Measurements from ENCODE around the gene A4GALT.

The A4GALT gene

DNA sequence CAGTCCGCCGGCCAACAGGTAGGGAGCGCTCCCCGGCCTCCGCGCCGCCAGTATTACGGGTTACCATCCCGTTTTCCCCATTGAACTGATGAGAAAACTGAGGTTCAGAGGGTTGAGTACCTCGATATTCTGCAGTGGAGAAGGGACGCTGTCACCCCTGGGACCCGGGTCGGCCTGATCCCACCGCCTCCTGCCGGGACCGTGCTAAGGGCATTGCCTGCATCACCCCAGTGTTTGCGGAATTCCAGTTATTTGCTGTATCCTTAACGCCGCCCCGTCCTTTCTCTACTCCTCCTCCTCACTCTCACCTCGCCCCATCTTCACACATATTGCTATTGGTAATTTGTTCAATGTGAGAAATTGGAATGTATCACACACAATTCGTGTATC lies 370 bp upstream of the A4GALT start:
- Histone ChIP-seq H3K27me3 (ENCODE audit: low read depth) (no peaks in the 10 kb centered on the region), H3K4me1 (peaks cover 10% of the 10 kb centered on the region), H3K9me3 (no peaks in the 10 kb centered on the region), H3K36me3 (replicated peaks) (no peaks in the 10 kb centered on the region), H3K4me3 (peak overlapping the region; percentile 53)
- in situ Hi-C loops (cut with MboI; ENCODE audit: low sequenced_read_pairs), result no loop called here
- peak in 1 of 2 experiments; percentile 34 for DNase-seq (ENCODE audit: low spot score in 2 of 2)

DNA sequence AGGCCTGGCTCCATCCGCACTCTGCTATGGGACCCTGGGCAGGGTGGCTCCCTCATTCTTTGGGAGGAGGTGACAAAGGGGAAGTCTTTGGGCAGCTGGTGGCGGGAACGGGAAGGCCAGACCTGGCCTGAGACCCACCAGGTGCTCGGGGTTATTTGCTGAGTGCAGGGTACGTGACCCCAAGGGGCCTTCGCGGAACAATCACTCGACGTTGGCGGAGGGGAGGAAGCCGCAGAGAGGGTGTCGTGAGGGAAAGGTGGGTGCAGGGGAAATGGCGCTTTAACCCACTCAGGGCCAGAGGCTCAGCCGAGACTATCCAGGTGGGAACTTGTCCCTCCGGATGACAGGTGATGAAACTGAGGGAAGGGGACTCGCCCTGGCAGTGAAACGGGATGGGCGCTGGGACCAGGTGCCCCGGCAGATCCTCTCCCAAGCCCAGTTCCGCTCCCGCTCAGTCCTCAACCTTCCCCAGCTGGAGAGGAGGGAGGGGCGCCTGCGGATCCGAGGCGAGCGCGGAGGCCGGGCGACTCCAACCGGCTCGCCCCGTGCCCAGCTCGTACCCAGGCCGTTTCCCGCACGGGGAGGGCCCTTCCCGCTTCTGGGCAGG lies 911 bp downstream of the A4GALT start:
- Histone ChIP-seq H3K9me3 (no peaks in the 10 kb centered on the region), H3K4me1 (peaks cover 10% of the 10 kb centered on the region), H3K36me3 (replicated peaks) (no peaks in the 10 kb centered on the region), H3K4me3 (peak overlapping the region; percentile 53), H3K27me3 (ENCODE audit: low read depth) (no peaks in the 10 kb centered on the region)
- in situ Hi-C loops (cut with MboI; ENCODE audit: low sequenced_read_pairs), result no loop called here
- peak in 1 of 2 experiments; percentile 41 for DNase-seq (ENCODE audit: low spot score in 2 of 2)

- peak in 1 of 2 experiments; percentile 41 for DNase-seq (ENCODE audit: low spot score in 2 of 2)
Measured at GRCh38 chr22:42719133-42719532, 1.5 kb downstream of the A4GALT start.

GRCh38 chr22:42717197-42717928 lies 3.3 kb downstream of the A4GALT start:
- no peaks in the 10 kb centered on the region for H3K27me3 ChIP-seq (ENCODE audit: low read depth)
- H3K9me3 ChIP-seq, result no peaks in the 10 kb centered on the region
- peaks cover 11% of the 10 kb centered on the region for H3K4me1 ChIP-seq
- in situ Hi-C loops (cut with MboI; ENCODE audit: low sequenced_read_pairs), result no loop called here
- DNase-seq (ENCODE audit: low spot score in 2 of 2), result peak in 1 of 2 experiments; percentile 34
- H3K4me3 ChIP-seq, result no peak overlapping the region
- H3K36me3 ChIP-seq (replicated peaks), result no peaks in the 10 kb centered on the region; the same call in 1 of the 2 replicates

More at GRCh38 chr22:42719133-42719532, 1.5 kb downstream of the A4GALT start:
- peaks cover 10% of the 10 kb centered on the region for H3K4me1 ChIP-seq
- peak overlapping the region; percentile 53 for H3K4me3 ChIP-seq
- H3K9me3 ChIP-seq, result no peaks in the 10 kb centered on the region
- H3K27me3 ChIP-seq (ENCODE audit: low read depth), result no peaks in the 10 kb centered on the region
- H3K36me3 ChIP-seq (replicated peaks), result no peaks in the 10 kb centered on the region
- in situ Hi-C loops (cut with MboI; ENCODE audit: low sequenced_read_pairs), result no loop called here

DNA sequence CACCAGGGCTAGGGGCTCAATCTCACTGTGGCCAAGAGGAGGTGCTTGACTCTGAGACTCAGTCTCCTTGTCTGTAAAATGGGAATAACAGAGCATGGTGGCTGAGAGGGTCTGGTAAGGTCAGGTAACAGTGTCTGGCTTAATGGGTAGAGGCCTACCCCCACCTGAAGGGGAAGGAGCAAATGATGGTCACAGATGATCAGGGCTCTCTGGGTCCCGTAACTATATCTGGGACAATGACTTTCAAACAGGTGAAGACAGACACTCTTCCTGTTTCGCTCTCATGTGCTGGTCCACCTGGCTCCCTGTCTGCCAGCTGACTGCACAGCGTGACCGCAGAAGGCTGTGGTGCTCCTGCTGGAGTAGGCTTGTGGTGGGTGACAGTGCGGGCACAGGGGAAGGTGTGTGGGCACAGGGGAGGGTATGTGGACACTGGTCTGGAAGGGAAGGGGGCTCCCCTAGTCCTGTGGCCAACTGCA lies 4.0 kb downstream of the A4GALT start:
- Histone ChIP-seq H3K9me3 (no peaks in the 10 kb centered on the region), H3K4me3 (no peak overlapping the region), H3K27me3 (ENCODE audit: low read depth) (no peaks in the 10 kb centered on the region), H3K36me3 (replicated peaks) (no peaks in the 10 kb centered on the region; the same call in 1 of the 2 replicates), H3K4me1 (peaks cover 18% of the 10 kb centered on the region)
- DNase-seq (ENCODE audit: low spot score in 2 of 2), result no peak
- in situ Hi-C loops (cut with MboI; ENCODE audit: low sequenced_read_pairs), result no loop called here

- H3K4me3 ChIP-seq, result no peak overlapping the region
- in situ Hi-C loops (cut with MboI; ENCODE audit: low sequenced_read_pairs), result no loop called here
- H3K27me3 ChIP-seq (ENCODE audit: low read depth), result no peaks in the 10 kb centered on the region
- H3K9me3 ChIP-seq, result no peaks in the 10 kb centered on the region
- H3K4me1 ChIP-seq, result peaks cover 23% of the 10 kb centered on the region
- DNase-seq (ENCODE audit: low spot score in 2 of 2), result no peak
- H3K36me3 ChIP-seq (replicated peaks), result no peaks in the 10 kb centered on the region; the same call in 1 of the 2 replicates
Measured at GRCh38 chr22:42716221-42716620, 4.4 kb downstream of the A4GALT start.

DNA sequence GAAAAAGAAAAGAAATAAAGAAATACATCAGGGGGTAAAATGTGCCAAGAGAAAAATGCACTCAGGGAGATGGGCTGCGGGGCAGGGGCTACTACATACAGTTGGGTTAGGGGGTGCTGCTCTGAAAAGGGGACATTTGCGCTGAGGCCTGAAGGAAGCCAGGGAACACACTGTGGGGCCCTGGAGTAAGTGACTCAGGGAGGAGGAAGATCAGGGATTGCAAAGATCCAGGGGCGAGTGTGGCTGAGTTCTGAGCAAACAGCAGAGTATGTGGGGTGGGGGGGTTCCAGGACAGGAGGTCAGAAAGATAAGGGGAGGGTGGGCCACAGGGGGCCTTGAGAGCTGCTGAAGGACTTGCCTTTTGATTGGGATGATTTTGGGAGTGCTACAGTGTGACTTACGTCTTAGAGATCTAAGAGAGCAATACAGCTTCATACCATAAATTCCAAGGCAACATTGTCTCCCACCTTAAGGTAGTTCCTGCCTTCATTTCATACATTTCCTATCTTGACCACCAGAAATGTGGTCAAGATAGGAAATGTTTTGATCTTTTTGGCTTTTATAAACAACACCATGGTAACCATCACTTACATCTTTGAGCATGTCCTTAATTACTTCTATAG lies 5.8 kb downstream of the A4GALT start:
- no peaks in the 10 kb centered on the region for H3K27me3 ChIP-seq (ENCODE audit: low read depth)
- DNase-seq (ENCODE audit: low spot score in 2 of 2), result no peak
- peaks cover 3% of the 10 kb centered on the region; the same call in 1 of the 2 replicates for H3K9me3 ChIP-seq
- in situ Hi-C loops (cut with MboI; ENCODE audit: low sequenced_read_pairs), result no loop called here
- H3K4me1 ChIP-seq, result peaks cover 26% of the 10 kb centered on the region
- no peak overlapping the region for H3K4me3 ChIP-seq
- H3K36me3 ChIP-seq (replicated peaks), result no peaks in the 10 kb centered on the region; the same call in 1 of the 2 replicates

- in situ Hi-C loops (cut with MboI; ENCODE audit: low sequenced_read_pairs), result no loop called here
Measured at GRCh38 chr22:42714308-42714707, 6.4 kb downstream of the A4GALT start.

DNA sequence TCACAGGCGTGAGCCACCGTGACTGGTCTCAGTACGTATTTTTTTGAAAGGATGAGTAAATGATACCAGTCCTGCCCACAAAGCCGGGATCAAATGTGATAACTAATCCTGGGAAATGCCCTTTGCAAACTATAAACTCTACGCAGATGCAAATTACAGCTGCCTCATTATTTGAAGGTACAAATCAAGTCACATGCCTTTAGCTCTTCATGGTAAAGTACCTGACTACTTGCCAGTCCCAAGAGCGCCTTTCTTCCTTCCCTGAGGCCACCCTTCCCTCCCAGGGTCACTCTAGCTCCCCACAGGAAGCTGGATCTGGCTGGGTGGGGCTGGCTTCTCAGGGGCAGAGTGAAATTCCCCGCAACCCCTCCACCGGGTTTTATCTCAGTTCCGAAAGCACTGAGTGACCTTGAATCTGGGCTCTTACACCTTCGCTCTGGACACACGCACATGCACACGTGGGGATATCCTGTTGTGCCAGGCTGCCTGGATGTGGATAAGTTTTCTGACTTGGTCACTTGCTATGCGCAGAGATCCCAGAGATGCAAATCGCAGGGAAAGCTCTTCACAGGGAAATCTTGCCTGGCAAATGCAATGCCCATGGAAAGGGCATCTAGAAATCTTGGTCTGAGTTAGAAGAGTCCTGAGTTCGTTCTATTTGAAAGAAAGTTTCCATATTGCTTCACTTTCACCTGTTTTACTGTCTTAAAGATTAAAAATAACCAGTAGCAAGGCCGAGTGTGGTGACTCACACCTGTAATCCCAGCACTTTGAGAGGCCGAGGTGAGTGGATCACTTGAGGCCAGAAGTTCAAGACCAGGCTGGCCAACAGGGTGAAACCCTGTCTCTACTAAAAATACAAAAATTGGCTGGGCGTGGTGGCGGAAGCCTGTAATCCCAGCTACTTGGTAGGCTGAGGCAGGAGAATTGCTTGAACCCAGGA lies 8.5 kb downstream of the A4GALT start:
- H3K9me3 ChIP-seq, result peaks cover 3% of the 10 kb centered on the region; the same call in 1 of the 2 replicates
- H3K36me3 ChIP-seq (replicated peaks), result no peaks in the 10 kb centered on the region; the same call in 1 of the 2 replicates
- in situ Hi-C loops (cut with MboI; ENCODE audit: low sequenced_read_pairs), result no loop called here
- peak in 1 of 2 experiments; percentile 32 for DNase-seq (ENCODE audit: low spot score in 2 of 2)
- H3K4me3 ChIP-seq, result no peak overlapping the region
- peaks cover 16% of the 10 kb centered on the region for H3K4me1 ChIP-seq
- no peaks in the 10 kb centered on the region for H3K27me3 ChIP-seq (ENCODE audit: low read depth)

More at GRCh38 chr22:42714308-42714707, 6.4 kb downstream of the A4GALT start:
- Histone ChIP-seq H3K4me1 (peaks cover 22% of the 10 kb centered on the region), H3K27me3 (ENCODE audit: low read depth) (no peaks in the 10 kb centered on the region), H3K36me3 (replicated peaks) (no peaks in the 10 kb centered on the region; the same call in 1 of the 2 replicates), H3K9me3 (peaks cover 3% of the 10 kb centered on the region; the same call in 1 of the 2 replicates), H3K4me3 (no peak overlapping the region)
- no peak for DNase-seq (ENCODE audit: low spot score in 2 of 2)

DNA sequence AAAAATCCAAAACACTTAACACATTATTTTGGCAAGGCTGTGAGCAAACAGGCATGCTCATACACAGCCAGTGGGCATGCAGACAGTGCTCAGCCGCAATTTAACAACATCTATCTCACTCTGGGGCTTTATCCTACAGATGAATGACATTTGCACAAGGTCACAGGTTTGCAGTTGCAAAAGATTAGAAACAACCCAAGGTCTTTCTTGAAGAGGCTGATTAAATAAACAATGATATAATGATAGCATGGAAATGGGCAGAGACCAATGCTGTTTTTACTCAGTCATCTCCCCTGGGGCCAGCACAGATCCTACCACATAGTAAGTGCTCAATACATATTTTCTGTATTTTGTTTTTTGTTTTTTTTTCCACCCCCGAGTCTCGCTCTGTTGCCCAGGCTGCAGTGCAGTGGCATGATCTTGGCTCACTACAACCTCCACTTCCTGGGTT lies 9.4 kb downstream of the A4GALT start:
- no peak overlapping the region for H3K4me3 ChIP-seq
- DNase-seq (ENCODE audit: low spot score in 2 of 2), result peak; percentile 60 to 80

GRCh38 chr22:42708417-42708816 lies 12.3 kb downstream of the A4GALT start:
- in situ Hi-C loops (cut with MboI; ENCODE audit: low sequenced_read_pairs), result no loop called here
- no peaks in the 10 kb centered on the region; the same call in 1 of the 2 replicates for H3K36me3 ChIP-seq (replicated peaks)
- H3K9me3 ChIP-seq, result peaks cover 3% of the 10 kb centered on the region; the same call in 1 of the 2 replicates
- peaks cover 16% of the 10 kb centered on the region for H3K4me1 ChIP-seq
- no peaks in the 10 kb centered on the region for H3K27me3 ChIP-seq (ENCODE audit: low read depth)
- no peak for DNase-seq (ENCODE audit: low spot score in 2 of 2)
- no peak overlapping the region for H3K4me3 ChIP-seq

More for the DNA sequence above, 9.4 kb downstream of the A4GALT start:
- Histone ChIP-seq H3K27me3 (ENCODE audit: low read depth) (no peaks in the 10 kb centered on the region), H3K4me1 (peaks cover 16% of the 10 kb centered on the region), H3K36me3 (replicated peaks) (no peaks in the 10 kb centered on the region; the same call in 1 of the 2 replicates), H3K9me3 (peaks cover 3% of the 10 kb centered on the region; the same call in 1 of the 2 replicates)
- in situ Hi-C loops (cut with MboI; ENCODE audit: low sequenced_read_pairs), result no loop called here

DNA sequence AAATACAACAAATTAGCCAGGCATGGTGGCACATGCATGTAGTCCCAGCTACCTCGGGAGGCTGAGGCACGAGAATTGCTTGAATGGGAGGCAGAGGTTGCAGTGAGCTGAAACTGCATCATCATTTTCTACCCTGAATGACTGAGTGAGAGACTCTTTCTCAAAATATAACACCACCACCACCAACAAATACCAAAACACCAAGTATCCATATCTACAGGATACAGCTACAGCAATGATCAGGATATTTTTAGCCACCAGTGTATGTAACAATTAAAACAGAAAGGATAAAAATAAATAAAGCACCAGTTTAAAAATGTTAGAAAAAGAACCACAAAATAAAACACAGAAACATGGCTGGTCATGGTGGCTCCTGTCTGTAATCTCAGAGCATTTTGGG lies 13.2 kb downstream of the A4GALT start:
- Histone ChIP-seq H3K4me3 (no peak overlapping the region), H3K4me1 (peaks cover 16% of the 10 kb centered on the region), H3K36me3 (replicated peaks) (no peaks in the 10 kb centered on the region), H3K9me3 (peaks cover 3% of the 10 kb centered on the region; the same call in 1 of the 2 replicates), H3K27me3 (ENCODE audit: low read depth) (no peaks in the 10 kb centered on the region)
- no peak for DNase-seq (ENCODE audit: low spot score in 2 of 2)
- in situ Hi-C loops (cut with MboI; ENCODE audit: low sequenced_read_pairs), result no loop called here

GRCh38 chr22:42704896-42705295 lies 15.8 kb downstream of the A4GALT start:
- in situ Hi-C loops (cut with MboI; ENCODE audit: low sequenced_read_pairs), result no loop called here
- no peaks in the 10 kb centered on the region for H3K4me1 ChIP-seq

More at GRCh38 chr22:42704896-42705295, 15.8 kb downstream of the A4GALT start:
- Histone ChIP-seq H3K27me3 (ENCODE audit: low read depth) (no peaks in the 10 kb centered on the region), H3K9me3 (no peaks in the 10 kb centered on the region; the same call in 1 of the 2 replicates), H3K36me3 (replicated peaks) (no peaks in the 10 kb centered on the region), H3K4me3 (no peak overlapping the region)
- no peak for DNase-seq (ENCODE audit: low spot score in 2 of 2)

Measured in HAP-1 (cell line).